Inflammatory macrophage (primary cell): Measurements from ENCODE around the gene CPAMD8.
"Not testable (repeated sequence)": the region's sequence is repeated elsewhere in the genome, so short reads cannot be mapped to it uniquely, and the experiment has no call there.

ENCODE experiments used
- DNase-seq, 2 donors: peaks; one replicate each; pipeline ENCODE4 v3.0.0-alpha.2; 2020 to 2022

The CPAMD8 gene

DNA sequence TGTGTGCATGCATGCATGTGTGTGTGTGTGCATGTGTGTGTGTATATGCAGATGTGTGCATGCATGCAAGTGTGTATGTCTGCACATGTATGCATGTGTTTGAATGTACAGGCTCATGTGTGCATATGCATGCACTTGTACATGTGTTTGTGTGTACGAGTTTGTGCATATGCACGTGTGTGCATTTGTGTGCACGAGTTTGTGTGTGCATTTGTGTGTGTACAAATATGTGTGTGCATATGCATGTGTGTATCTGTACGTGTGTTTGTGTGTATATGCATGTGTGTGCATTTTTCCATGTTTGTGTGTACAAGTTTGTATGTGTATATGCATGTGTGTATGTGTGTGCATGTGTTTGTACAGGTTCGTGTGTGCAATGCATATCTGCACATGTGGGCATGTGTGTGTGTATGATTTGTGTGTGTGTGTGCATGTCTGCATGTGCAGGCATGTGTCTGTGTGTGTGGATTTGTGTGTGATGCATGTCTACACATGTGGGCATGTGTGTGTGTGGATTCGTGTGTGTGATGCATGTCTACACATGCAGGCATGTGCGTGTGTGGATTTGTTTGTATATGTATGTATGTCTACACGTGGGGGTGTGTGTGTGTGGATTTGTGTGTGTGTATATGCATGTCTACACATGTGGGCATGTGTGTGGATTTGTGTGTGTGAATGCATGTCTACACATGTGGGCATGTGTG is 80.7 kb downstream of the CPAMD8 start:
- no peak for DNase-seq

DNA sequence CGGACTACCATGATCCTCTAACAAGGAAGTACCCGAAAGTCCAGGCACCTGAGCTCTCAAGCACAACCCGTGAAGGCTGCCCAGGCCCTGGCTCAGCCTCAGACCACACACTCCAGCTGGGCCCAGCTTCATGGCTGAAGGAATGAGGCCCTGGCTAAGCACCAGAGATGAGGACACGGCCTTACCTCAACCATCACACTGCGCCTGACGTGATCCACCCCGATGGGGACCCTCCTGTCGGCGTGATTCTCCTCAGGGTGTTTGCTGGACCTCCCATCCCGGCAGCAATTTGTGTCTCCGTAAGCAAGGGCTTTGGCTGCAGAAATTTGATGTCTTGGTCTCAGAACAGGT is 81.3 kb downstream of the CPAMD8 start:
- DNase-seq = no peak

DNA sequence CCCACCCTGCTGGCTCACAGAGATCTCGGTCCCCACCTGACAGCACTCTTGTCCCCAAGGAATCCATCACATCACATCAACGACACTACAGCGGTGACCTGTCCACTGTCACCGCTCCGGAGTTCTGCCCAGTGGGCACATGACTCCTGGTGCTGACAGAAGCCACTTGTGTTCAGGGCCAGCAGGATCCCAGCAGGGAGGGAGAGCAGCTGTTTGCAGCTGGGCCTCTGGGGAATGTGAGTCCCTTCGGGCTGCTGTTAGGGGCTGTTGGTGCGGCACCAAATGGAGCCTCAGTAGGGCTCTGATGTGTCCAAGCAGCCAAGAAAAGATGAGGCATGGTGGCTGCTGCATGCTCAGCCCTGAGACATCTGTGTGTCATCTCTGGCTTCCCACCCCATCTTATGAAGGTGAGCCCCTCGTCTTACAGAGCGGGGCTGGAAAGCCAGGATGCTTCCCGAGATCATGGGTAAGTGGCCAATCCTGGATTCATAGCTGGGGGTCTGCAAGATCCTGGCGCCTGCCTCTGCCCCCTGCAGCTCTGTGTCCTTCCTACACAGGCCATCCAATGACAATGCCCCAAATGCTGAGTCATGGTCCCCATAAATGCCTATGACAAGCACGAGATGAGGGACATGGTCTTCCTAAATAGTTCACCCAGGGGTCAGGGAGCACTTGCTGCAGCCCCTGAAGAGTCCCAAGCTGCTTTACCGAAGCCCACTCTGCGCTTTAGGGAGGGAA is 81.8 kb downstream of the CPAMD8 start:
- DNase-seq = no peak

DNA sequence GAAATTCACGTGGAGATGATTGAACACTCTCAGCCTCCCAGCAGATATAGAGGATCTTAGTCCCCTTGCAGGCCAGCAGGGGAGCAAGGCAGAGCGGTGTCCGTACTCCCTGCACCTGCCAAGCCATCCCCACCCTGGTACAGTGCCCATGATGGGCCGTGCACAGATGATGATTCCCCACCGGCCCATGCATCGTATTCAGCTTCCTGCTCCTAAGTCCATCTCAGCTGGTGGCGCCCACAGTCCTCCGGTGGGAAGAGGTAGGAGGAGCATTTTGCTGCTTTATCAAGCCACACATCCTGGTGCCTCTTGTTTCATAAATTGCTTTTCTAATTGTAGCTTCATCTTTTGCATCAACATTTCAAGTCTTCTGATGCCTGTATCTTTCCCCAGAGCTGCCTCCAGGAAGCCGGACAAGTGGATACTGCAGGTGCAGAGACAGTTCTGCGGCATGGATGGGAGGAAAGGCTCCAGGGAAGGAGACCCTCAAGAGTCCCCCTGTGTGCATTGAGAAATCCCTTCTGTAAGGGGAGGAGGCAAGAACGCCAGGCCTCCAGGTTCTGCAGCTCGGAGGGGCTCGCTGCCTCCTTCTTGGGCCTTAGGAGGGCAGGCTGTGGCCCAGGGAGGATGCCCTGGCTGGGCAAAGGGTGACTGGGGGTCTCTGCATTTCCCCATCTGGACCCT is 82.5 kb downstream of the CPAMD8 start:
- no peak for DNase-seq

DNA sequence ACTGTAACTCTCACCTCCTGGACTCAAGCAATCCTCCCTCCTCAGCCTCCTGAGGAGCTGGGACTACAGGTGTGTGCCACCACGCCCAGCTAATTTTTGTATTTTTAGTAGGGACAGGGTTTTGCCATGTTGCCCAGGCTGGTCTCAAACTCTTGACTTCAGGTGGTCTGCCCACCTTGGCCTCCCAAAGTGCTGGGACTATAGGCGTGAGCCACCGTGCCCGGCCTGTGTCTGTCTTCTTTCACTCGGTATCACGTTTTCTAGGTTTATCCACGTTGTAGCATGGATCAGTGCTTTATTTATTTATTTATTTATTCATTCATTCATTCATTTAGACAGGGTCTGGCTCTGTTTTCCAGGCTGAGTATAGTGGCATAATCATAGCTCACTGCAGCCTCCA is 83.5 kb downstream of the CPAMD8 start:
- not testable (repeated sequence) for DNase-seq

DNA sequence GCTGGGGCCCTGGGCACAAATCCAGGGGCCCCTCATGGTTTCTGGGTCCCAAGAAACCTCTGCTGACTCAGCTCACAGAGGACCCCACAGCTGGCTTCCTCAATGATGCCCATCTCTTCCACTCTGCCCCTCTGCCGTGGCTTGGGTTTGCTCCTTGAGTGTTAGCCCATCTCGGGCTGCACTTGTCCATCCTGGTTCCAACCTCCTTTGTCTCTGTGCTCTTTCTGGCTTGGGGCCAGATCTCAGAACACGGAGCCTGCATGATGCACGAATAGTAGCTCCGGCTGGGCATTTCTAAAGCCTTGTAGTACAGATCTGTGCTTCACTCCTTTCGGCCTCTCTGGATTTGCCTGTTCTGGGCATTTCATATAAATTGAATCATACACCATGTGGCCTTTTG is 84.0 kb downstream of the CPAMD8 start:
- DNase-seq = no peak

DNA sequence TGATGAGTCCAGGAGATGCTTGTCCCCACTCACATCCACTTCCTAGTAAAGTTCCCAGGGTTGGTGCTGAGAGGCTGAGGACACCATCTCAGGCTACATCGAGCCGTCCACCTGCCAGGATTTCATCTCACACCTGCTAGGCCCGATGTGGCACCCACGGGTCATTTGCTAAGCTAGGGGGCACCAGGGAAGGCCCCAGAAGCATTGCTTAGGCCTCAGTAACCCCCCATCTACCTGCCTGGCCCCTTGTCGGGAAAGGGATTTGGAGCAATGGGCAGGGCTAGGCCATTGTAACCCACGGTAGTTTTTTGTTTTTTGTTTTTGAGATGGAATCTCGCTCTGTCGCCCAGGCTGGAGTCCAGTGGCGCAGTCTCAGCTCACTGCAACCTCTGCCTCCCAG is 86.0 kb downstream of the CPAMD8 start:
- no peak for DNase-seq

DNA sequence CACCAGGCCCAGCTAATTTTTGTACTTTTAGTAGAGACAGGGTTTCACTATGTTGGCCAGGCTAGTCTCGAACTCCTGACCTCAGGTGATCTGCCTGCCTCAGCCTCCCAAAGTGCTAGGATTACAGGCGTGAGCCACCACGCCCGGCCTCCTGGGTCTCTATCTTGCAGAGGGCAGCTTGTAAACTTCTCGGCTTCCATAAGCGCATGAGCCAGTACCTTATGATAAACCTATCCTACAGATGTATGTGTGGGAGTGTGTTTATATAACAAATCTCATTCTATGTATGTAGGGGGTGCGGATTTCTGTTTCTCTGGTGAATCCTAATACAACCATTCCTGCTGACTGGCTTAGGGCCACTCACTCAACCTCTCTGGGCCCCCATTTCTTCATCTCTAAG is 86.5 kb downstream of the CPAMD8 start:
- DNase-seq = not testable (repeated sequence)

DNA sequence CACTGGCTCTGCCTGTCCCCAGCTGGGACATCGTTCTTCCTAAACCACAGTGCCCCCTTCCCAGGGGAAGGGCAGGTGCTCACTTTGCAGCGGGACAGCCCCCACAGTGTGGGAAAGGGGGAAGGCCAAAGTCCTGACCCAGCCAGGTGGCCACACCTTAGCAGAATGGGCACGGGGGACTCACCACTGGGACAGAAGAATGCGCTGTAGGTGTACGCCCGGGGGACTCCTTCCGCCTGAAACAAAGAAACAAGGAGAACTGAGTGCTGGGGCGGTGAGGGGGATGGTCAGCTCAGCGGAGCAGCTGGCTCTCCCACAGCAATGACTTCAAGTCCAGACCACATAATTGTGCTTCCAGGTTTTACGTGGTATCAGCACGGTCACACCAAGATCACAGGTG is 88.4 kb downstream of the CPAMD8 start:
- no peak for DNase-seq

DNA sequence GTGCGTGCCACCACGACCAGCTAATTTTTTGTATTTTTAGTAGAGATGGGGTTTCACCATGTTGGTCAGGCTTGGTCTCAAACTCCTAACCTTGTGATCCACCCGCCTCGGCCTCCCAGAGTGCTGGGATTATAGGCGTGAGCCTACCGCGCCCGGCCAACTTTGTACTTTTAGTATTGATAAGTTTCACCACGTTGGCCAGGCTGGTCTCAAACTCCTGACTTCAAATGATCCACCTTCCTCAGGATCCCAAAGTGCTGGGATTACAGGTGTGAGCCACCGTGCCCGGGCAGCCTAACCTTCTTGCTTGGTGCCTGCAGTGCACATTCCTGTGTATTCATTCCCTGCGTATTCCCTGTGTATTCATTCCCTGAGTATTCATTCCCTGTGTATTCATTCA is 88.8 kb downstream of the CPAMD8 start:
- not testable (repeated sequence) for DNase-seq

DNA sequence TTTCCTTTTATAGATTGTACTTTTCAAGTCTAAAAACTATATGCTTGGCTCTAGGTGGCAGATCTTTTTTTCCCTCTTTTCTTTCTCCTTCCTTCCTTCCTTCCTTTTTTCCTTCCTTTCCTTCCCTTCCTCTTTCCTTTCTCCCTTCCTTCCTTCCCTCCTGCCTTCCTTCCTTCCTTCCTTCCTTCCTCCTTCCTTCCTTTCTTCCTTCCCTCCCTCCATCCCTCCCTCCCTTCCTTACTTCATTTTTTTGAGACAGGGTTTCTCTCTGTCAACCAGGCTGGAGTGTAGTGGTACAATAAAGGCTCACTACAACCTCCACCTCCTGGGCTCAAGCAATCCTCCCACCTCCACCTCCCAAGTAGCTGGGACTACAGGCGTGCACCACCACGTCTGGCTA is 89.7 kb downstream of the CPAMD8 start:
- no peak for DNase-seq

DNA sequence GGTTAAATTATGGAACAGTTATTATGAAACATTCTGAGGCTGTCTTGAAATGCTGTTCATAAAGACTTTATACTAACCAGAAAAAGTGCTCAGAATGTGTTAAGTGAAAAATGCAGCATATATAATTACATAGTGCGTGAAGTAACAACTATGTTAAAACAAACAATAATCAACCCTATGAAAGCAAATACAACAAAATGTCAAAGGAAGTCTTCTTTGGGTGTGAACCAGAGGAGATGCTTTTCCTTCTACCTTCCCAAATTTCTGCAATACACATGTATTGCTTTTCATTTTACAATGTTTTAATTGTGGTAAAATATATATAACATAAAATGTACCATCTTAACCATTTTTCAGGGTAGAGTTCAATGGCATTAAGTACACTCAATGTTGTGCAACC is 92.1 kb downstream of the CPAMD8 start:
- no peak for DNase-seq

DNA sequence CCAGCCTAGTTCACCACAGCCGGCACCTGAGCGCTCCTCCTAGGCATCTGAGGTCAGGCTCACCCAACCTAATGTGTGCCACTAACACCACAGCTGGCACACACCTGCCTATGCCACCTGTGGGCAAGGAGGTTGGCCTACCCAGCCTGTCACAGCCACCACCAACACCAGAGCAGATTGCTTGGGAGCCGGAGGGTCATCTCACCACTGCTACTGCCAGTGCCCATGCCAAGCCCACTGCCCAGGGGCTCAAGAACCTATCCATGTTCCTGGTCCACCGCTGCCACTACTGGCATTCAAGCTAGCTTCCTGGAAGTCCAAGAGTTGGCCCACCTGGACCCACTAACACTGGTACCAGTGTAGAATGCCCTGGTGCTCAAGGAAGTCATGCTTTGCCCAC is 95.3 kb downstream of the CPAMD8 start:
- no peak for DNase-seq

DNA sequence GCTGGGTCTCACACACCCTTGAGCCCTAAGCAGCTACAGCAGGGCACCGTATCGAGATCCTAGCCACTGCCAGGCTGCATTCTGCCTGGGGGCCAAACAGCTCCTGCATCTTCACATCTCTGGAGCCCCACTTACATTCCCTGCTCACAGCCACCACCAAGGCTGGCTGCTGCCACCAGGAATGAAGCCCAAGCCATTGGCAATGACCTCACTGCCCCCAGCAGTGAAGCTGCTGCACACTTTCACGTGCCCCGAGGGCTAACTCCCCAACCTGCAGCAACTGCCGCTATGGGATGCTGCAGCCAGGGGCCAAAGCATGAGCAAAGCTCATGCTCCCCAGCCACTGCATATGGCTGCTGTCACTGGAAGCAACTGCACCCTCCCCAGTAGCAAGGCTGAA is 95.9 kb downstream of the CPAMD8 start:
- DNase-seq = no peak

DNA sequence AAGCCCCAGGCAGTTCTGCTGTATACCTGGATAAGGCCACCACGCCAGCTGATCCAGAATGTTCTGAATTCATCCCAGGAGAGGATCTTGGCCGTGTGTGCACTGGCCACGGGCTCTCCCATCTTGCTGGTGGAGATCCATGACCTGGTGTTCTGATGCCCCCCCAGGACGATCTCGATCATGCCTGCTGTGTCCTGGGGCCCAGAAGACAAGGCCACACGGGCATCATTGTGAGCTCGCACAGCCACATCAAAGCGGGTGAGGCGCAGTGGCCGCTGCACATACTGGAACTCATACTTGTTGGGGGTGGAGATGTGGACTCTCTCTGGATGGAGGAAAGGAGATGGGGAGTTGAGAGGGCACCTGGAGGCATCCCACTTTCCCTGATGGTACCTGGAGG is 97.7 kb downstream of the CPAMD8 start:
- no peak for DNase-seq

DNA sequence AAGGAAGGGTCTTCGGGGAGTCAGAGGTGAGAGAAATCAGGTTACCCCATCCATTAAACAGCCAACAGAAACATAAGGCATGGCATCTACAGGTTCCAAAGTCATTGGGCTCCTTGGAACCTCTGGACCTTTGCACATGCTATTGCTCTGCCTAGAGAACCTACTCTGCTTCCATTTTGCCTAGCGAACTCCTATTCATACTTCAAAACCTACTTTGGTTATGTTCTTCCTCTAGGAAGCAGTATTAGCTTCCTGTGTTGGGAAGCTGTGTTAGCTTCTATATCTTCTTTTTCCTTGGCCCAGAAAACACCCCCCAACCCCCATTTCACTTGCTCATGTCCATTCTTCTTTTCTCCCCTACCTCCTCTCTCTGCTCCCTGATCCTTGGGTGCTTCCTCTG is 98.3 kb downstream of the CPAMD8 start:
- no peak for DNase-seq

DNA sequence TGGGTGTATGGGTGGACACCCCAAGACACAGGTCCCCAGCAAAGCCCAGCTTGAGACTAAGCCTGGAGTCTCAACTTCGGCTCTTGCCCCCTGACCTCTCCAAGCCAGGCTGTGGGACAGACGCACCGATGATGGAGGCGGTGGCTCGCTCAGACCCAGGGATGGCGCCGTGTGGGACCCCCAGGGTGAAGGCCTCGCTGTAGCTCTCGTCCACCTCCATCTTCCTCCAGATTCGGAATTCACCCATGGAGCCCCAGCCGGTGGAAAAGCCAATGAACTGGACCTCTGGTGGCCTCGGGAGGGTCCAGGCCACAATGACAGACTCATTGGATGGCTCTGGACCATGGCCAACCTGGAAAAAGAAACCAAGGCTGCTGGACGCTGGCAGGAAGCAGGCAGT is 98.7 kb downstream of the CPAMD8 start:
- DNase-seq = no peak

DNA sequence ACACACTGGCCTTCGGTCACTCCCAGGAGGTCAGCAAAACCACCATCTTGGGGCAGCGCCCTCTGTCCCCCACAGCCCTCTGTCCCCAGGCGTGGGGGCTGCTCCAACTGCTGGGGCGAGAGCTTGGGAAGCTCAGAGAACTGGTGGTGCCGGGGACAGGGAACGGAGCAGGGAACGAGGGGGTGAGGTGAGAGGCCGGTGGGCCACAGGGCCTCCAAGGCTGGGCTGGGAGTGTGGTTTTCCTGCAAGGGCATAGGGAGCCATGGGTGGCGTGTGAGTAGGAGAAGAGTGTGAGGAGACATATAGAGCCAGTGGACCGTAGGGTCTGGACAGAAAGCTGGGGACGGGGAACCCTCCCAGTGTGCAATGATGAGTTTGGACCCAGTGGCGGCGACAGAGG is 103.7 kb downstream of the CPAMD8 start:
- DNase-seq = no peak

DNA sequence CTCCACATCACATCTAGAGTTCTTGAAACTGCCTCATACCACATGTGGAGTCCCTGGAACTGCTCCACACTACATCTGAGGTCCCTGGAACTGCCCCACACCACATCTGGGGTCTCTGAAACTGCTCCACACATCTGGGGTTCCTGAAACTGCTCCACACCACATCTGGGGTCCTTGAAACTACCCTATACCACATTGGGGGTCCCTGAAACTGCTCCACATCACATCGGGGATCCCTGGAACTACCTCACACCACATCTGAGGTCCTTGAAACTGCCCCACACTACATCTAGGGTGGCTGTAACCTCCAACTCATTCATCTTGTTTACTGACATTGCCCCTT is 104.0 kb downstream of the CPAMD8 start:
- no peak for DNase-seq

DNA sequence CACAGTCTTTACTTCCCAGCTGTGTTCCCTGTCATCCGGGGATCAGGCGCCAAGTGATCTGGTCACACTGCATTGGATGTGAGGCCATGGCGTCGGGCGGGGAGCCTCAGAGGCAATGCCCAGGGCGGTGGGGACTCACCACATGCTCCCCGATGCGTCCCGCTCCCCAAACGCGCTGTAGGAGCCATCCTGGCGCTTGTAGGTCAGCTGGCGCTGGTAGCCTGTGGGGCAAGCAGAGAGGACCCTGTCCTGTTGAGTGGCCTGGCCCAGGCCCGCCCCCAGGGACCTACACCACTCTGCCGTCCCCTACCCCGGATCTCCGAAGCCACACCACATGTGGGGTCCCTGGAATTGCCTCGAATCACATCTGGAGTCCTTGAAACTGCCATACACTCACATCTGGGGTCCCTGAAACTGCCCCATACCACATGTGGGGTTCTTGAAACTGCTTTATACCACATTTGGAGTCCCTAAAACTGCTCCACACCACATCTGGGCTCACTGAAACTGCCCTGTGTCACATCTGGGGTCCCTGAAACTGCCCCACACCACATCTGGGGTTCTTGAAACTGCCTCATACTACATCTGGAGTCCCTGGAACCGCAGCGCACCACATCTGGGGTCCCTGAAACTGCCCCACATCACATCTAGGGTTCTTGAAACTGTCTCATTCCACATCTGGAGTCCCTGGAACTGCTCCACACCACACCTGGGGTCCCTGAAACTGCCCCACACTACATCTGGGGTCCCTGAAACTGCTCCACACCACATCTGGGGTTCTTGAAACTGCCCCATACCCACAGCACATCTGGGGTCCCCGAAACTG is 104.6 kb downstream of the CPAMD8 start:
- no peak for DNase-seq

DNA sequence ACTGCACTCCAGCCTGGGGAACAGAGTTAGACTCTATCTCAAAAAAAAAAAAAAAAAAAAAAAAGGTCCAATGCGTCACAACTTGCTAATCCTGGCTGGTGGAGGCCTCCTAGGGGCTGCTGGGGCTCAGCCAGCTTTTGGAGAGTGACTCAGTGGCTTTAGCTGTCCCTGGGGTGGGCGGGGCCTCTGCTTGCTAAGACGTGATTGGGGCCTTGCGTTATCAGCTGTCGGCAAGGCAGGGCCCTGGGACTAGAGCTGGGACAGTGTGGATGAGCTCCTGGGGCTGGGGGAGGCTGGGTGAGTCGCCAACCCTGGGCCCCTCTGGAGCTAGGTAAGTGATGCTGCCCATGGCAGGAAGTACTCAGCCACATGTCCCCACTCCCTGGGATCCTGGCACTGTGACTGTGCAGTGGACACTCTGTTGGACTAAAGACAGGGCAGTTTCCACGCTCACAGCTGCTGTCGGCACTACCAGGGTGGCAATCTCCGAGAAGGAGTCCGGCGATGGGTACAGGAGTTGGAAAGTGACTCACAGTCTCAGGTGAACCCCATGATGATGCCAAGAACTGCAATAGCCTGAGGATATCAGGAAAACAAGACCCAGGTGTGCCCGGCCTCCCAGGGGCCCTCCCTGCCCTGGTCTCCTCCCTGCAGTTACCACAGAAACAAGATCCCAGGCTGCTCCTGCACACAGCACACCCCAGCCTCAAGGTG is 105.6 kb downstream of the CPAMD8 start:
- no peak for DNase-seq

DNA sequence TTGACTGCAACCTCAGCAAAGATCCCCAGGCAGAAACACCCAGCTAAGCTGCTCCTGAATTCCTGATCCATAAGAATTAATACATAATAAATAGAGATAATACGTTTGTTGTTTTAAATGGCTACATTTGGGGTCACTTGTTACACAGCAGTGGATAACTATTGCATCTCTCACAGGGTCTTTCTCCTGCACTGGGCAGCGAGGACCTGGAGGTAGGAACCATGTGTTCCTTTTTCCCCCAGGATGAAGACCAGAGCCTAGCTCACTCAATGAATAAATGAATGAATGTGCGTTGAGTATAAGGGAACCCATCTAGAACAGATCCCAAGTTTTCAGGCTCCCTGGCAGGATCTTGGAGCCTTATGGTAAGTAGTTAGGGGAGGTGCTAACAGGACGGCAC is 107.1 kb downstream of the CPAMD8 start:
- DNase-seq = no peak

DNA sequence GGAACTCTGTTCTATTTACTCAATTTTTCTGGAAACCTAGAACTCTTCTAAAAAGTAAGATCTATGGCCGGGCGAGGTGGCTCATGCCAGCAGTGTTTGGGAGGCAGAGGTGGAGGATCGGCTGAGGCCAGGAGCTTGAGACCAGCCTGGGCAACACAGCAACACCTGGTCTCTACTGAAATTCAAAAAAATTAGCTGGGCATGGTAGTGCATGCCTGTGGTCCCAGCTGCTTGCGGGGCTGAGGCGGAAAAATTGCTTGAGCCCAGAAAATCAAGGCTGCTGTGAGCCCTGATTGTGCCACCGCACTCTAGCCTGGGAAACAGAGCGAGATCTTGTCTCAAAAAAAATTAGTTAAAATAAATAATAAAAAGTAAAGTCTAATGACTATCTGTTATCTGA is 109.2 kb downstream of the CPAMD8 start:
- DNase-seq = no peak
